AG09309 (cell line): Measurements from ENCODE around the gene EIF1AX.

Experiments used
- DNase-seq: peaks from one replicate; pipeline ENCODE4 v3.0.0-alpha.2; 2010; ENCODE audit warnings: low read depth
- H3K4me3 ChIP-seq: 2 replicates; pipeline ENCODE4 v1.5.1; 2011; ENCODE audit warnings: mild to moderate bottlenecking, low read depth, low read length, moderate library complexity; ENCODE audit not compliant: control insufficient read depth
- TF ChIP-seq, protein P1 (sequence below): IDR thresholded peaks from 2 replicates; pipeline ENCODE4 v1.5.1; 2011; ENCODE audit warnings: mild to moderate bottlenecking, low read depth, low read length, inconsistent platforms; ENCODE audit not compliant: insufficient read depth, control insufficient read depth; ENCODE audit errors: missing control alignments

The EIF1AX gene

DNA sequence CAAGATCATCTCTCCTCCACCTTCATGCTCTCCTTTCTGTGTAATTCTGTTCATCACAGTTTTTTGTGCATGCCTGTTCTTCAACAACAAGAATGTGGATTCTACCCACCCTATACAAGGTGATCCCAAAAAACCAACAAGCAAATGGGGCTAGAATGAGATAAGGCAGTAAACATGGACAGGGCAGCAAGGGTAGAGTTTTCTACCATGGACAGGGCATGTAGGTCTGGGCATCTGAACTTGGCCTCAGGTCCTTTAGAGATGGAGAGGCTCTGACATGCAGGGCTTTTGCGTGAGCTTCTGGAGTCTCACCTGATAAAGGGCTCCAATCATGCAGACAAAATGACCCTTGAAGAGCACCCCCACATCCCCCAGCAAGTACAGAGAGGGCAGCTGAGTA is 61.4 kb downstream of the EIF1AX start:
- DNase-seq = no peak
- H3K4me3 ChIP-seq = no peak overlapping the region
- TF ChIP-seq, protein P1, sequence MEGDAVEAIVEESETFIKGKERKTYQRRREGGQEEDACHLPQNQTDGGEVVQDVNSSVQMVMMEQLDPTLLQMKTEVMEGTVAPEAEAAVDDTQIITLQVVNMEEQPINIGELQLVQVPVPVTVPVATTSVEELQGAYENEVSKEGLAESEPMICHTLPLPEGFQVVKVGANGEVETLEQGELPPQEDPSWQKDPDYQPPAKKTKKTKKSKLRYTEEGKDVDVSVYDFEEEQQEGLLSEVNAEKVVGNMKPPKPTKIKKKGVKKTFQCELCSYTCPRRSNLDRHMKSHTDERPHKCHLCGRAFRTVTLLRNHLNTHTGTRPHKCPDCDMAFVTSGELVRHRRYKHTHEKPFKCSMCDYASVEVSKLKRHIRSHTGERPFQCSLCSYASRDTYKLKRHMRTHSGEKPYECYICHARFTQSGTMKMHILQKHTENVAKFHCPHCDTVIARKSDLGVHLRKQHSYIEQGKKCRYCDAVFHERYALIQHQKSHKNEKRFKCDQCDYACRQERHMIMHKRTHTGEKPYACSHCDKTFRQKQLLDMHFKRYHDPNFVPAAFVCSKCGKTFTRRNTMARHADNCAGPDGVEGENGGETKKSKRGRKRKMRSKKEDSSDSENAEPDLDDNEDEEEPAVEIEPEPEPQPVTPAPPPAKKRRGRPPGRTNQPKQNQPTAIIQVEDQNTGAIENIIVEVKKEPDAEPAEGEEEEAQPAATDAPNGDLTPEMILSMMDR = no peak
